RPMI7951 (cell line): Measurements from ENCODE around the gene ZNF615. TPM values are rescaled to one million over a fixed set of nuclear protein-coding genes. Genes with fewer than 3 reads are reported as not detected.
A peak's percentile ranks its signal among the peaks of the same experiment; 100 is the strongest.
"Not testable (repeated sequence)": the region's sequence is repeated elsewhere in the genome, so short reads cannot be mapped to it uniquely, and the experiment has no call there.

Experiments
- DNase-seq: peaks from one replicate; pipeline ENCODE4 v3.0.0-alpha.2; 2012; ENCODE audit warnings: low read depth
- total RNA-seq: library from RNA; depleted of rRNA; stranded (reverse); fragments of >200 nt; shearing (Covaris generic); gene quantifications from 2 replicates; pipeline ENCODE4 v1.2.3, GENCODE V29; 2014; rRNA removed

The ZNF615 gene
- total RNA-seq, result 10.9 and 16.6 TPM in 2 replicates

DNA sequence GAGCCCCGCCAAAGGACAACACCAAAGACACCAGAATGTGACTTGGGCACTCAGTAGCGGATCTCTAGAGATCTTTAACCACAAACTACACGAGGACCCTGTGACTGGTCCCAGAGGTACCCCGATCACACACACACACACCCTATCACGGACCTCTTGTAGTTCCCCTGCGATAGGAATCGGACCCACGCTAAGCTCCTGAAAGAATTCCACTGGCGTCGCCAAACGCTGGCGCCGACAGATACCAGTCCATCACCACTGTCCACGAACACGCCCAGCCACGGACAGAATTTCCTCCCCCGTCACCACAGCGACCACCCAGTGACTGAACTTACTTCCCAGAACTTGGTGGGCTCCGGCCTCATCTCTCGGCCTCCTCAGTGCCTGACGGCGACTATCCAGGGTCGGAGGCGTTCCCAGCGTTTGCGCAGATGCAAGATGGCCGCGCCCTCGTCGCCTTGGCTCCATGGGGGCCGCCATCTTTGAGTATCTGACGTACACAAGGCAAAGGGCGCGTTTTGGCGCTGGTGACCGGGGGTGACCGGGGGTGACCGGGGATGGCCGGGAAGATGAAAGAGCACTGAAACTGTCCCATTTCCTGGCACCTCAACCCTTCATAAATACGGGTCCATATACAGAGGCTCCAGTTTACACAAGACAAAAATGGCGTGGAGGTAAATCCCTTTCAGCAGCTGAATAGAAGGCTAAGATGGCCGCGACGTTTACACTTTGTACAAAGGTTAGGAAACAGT is at the start of gene ZNF615:
ZNF615 (minus strand) TSS at position 406 of the 752 bp plus-strand sequence. CDS start 4,500 bp downstream, outside the sequence.
- DNase-seq, result peak; percentile 87

DNA sequence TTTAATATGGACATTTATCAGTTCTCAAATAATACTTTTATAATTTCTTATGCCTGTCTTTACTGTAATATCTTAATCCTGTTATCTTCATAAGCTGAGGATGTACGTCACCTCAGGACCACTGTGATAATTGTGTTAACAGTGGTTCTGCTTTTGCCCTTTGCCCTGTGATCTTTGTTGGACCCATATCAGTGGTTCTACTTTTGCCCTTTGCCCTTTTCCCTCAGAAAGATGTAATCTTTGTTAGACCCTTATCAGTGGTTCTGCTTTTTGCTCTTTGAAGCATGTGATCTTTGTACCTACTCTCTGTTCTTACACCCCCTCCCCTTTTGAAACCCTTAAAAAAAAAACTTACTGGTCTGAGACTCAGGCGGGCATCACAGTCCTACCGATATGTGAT is 48.5 kb upstream of the ZNF615 start:
- not testable (repeated sequence) for DNase-seq

DNA sequence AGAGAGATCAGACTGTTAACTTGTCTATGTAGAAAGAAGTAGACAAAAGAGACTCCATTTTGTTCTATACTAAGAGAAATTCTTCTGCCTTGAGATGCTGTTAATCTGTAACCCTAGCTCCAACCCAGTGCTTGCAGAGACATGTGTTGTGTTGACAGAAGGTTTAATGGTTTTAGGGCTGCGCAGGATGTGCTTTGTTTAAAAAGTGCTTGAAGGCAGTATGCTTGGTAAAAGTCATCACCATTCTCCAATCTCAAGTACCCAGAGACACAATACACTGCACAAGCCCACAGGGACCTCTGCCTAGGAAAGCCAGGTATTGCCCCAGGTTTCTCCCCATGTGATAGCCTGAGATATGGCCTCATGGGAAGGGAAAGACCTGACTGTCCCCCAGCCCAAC is 43.7 kb upstream of the ZNF615 start:
- DNase-seq, result not testable (repeated sequence)

DNA sequence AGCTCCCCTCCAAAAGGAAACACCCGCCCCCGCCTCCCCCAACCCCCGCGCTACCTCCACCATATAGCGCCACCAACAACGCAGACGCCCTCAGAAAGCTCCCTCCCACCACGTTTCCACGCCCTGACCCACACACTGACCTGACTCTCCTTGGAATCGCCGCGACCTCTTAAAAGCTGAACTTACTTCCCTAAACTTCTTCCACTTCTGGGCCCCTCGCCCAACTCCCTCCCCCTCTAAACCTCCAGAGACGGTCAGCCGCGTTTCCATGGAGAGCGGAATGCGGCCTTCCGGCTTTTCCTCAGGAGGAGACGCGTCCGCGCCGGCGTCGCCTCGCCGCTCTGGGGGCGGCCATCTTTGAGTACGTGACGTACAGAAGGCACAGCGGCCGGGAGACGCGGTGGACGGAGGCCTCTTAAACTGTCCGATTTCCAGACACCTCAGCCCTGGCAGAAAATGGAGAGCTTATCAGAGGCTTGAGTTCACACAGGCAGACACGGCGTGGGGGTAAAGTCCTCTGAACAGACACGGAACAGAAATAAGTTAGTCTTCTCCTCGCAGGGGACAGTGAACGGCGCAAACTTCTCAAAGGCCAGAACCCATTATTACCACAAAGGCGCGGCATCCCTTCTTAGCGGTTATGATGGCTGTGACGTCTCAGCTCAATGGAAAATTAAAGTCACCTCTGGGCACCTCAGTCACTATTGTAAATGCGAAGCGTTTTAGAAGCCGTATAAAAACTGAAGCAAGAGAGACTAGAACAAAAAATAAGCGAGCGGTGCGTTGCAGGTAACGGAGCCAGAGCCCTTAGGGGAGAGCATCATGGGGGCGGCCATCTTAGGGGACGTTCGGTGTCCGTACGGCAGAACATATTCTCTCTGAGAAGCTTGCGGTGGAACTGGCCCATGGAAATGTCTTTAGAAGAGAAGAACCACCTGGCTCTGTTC is 40.8 kb upstream of the ZNF615 start, which contains the start of gene ZNF432:
ZNF432 (minus strand) TSS at position 284 of the 947 bp plus-strand sequence. CDS start 1,970 bp downstream, outside the sequence.
- DNase-seq, result peak; percentile 90

DNA sequence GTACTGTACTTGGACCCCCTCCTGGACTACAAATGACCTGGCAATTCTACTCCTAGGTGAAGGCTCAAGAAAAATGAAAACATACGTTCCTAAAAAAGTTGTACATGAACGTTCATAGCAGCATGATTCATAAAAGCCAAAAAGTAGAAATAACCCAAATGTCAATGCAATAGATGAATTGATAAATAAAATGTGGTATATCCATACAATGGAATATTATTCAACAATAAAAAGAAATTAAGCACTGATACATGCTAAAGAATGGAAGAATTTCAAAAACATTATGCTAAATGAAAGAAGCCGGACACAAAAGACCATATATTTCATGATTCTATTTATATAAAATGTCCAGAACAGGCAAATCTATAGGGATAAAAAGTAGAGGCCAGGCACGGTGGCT is 31.2 kb upstream of the ZNF615 start:
- no peak for DNase-seq

DNA sequence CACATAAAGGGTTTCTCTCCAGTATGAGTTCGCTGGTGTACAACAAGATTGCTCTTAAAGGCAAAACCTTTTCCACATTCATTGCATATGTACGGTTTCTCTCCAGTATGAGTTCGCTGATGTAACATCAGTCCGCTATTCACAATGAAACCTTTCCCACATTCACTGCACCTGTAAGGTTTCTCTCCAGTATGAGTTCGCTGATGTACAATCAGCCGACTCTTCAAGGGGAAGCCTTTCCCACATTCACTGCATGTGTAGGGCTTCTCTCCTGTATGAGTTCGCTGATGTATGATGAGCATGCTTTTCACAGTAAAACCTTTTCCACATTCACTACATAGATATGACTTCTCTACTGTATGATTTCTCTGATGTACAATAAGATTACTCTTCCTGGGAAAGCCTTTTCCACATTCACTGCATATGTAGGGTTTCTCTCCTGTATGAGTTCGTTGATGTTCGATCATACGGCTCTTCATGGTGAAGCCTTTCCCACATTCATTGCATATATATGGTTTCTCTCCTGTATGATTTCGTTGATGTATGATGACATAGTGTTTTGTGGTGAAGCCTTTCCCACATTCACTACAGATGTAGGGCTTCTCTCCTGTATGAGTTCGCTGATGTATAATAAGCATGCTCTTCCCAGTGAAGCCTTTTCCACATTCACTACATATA is 26.2 kb upstream of the ZNF615 start:
- peak; percentile 25 for DNase-seq

DNA sequence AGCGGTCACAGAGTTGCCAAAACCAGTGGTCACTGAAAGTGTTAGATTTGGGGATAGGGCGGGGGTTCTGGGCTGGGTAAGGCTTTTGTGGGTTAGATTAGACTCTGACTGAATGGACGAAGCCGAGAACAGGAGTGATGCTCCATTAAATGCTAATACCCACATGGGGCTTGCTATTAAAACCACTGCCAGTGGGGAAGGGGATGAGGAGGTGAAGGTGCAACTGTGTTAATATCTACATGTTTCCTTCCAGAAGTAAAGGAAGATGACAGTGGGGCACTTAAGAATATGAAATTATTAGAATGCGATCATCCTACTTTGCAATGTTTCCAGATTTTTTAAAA is 20.7 kb upstream of the ZNF615 start:
- no peak for DNase-seq

DNA sequence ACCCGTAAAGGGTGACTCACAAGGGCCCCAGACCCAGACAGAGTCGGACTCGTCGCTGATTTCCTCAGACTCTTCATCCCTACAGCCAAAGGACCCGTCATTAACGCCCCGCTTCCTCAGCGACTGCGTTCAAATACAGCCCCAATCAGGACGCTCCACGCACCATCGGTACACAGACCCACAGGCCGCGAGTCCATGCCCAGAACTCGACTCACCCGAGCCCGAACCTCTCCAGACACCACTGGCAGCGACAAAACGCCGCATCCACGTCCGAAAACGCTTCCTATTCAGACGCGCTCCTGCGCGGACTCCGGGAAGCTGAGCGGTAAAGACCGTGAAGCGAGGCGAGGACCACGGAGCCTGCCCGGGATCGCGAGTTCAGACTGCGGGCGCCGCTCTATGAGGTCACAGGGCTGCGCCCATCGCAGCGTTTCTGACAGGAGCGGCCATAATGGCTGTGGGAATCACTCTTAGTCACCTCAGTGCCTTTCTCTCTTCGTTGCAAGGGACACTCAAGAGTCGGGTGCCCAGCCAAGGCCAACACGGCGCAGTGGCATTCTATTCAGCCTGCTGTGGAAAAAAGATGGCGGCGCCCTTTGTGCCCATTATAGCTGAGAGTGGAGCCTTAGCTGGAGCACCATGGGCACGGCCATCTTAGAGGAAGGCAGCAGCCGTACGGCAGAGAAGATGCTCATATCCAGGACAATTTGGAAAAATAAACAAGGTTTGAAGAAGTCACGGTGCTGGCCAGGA is 20.2 kb upstream of the ZNF615 start, which contains the start of gene ZNF614:
ZNF614 (minus strand) TSS at position 353 of the 753 bp plus-strand sequence. CDS start 2,634 bp downstream, outside the sequence.
- peak; percentile 89 for DNase-seq

DNA sequence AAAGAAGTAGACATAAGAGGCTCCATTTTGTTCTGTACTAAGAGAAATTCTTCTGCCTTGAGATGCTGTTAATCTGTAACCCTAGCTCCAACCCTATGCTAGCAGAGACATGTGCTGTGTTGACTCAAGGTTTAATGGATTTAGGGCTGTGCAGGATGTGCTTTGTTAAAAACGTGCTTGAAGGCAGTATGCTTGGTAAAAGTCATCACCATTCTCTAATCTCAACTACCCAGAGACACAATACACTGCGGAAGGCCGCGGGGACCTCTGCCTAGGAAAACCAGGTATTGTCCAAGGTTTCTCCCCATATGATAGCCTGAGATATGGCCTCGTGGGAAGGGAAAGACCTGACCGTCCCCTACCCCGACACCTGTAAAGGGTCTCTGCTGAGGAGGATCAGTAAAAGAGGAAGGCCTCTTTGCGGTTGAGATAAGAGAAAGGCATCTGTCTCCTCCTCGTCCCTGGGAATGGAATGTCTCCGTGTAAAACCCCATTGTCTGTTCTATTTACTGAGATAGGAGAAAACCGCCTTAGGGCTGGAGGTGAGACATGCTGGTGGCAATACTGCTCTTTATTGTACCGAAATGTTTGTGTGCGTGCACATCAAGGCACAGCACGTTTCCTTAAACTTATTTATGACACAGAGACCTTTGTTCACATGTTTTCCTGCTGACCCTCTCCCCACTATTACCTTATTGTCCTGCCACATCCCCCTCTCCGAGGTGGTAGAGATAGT is 18.4 kb upstream of the ZNF615 start:
- not testable (repeated sequence) for DNase-seq

DNA sequence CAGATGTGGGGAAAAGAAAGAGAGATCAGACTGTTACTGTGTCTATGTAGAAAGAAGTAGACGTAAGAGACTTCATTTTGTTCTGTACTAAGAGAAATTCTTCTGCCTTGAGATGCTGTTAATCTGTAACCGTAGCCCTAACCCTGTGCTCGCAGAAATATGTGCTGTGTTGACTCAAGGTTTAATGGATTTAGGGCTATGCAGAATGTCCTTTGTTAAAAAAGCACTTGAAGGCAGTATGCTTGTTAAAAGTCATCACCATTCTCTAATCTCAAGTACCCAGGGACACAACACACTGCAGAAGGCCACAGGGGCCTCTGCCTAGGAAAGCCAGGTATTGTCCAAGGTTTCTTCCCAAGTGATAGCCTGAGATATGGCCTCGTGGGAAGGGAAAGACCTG is 16.5 kb upstream of the ZNF615 start:
- DNase-seq, result not testable (repeated sequence)

DNA sequence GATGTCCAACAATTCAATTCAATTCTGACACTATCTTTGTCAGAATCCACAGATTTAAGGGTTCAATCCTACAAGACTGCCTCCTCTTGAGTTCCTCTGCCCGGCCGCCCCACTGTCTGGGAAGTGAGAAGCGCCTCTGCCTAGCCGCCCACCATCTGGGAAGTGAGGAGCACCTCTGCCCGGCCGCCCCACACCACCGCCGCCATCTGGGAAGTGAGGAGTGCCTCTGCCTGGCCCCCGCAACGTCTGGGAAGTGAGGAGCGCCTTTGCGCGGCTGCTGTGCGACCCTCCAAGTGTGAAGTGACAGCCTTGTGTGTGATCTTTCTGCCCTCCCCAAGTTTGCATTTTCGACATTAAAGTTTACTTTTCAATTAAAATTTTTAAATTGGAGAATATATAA is 14.2 kb upstream of the ZNF615 start:
- DNase-seq, result no peak

DNA sequence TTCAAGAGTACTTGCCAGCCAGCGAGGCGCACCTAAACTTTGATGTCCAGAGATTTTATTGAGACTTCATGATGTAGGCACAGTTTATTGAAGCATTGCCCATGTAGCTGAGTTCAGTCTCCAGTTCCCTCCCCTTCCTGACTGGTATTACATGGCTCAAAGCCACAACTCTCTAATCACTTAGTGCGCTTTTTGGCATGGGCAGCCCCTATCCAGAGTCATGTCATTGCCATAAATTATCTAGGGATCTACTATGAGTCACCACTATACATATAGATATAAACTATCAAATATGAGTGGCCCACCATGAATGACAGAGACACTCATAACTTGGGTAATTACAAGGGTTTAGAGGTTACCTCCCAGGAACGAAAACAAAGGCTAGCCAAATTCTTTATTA is 12.5 kb upstream of the ZNF615 start:
- no peak for DNase-seq

DNA sequence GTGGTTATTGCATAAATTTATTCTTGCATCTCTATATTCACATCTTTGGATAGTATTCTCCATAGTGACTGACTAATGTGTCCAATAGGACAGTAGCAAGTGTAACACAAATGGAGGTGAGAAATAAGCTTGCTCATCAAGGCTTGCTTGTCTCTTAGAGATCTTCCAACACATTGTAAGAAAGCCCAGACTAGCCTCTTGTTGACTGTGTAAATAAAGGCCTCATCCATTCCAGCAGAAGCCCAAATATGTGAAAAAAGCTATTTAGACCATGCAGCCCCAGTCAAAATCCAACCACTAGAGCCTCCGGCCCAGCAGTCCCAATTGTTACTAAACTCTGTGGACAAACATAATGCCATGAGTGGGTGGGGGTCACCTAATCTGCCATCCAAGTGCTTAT is 2.7 kb upstream of the ZNF615 start:
- no peak for DNase-seq

DNA sequence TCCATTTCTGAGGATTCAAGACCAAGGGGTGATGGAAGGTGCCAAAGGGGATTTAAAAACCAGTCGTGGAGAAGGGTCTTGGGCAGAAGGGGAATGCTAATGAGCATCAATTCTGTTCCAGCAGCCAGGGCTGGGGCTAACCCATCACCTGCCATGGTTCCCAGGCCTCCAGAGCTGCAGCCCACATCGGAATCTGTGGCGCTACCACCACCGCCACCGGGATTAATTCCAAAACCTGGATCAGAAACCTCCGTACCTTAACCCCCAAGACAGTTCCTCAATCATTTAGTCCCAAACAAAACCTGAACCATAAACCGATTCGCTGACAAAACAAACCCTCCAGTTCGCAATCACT is 583 bp downstream of the ZNF615 start:
- no peak for DNase-seq

DNA sequence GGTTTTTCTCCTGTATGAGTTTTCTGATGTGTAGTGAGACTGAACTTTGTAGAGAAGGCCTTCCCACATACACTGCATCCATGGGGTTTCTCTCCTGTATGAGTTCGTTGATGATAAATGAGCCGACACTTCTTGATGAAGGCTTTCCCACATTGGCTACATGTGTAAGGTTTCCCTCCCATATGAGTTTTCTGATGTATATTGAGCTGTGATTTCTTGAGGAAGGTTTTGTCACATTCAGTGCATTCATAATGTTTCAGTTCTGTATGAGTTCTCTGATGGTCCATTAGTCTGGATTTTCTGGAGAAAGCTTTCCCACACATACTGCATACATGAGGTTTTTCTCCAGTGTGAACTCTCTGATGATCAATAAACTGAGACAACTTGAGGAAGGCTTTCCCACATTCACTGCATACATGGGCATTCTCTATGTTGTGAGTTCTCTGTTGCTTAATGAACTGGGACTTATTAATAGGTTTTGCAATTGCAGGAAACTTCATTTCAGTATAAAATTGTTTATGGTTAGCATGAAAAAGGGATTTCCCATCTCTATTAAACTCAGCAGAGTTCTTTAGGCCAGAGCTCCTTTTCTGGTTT is 13.9 kb downstream of the ZNF615 start:
- DNase-seq, result peak; percentile 6

DNA sequence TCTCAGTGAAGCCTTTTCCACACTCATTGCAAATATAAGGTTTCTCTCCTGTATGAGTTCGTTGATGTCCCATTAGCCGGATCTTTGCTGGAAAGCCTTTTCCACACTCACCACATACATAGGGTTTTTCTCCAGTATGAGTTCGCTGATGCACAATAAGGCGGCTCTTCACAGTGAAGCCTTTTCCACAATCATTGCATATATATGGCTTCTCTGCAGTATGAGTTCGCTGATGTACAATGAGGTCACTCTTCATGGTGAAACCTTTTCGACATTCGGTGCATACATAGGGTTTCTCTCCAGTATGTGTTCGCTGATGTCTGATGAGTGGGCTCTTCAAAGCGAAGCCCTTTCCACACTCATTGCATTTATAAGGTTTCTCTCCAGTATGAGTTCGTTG is 14.6 kb downstream of the ZNF615 start:
- no peak for DNase-seq

DNA sequence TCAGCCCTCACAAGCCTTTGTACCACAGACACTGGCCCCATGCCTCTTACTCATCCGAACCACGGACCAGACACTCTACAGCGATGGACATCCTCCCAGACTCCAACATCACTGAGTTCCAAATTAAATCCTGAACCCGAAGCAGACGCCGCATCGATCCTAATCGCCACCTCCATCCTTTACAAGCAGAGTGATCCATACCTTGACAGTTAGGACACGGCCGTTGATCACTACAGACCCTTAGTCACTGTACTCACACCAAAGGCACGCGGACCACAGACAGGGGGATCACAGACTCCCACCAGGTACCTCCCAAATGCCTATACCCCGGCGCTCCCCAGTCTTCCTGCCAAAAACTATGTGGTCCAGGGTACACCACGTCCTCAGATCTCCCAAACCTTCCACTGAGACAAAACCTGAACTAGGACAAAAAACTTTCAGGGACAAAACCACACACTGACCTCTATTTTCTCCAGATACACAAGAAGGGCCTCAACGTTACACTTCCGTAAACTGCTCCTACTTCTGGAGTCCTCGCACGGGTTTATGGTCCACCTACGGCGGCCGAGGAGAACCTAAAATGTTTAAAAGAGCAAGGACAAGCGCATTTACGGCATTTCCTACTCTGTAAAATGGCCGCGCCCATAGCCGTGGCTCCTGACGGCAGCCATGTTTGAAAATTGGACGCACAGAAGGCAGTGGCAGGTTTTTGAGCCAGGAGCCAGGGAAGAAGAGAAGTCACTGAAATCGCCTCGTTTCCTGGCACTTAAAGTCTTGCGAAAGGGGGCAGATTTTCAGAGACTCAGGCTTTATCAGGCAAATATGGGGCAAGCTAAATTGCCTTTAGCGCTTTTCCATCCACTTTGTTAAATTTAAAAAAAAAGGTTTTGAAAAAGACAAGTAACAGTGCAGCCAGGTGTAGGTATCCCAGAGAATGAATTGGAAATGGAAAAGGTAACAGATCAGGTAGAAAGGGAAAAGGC is 21.4 kb downstream of the ZNF615 start, which contains the start of gene ZNF350:
ZNF350 (minus strand) TSS at position 532 of the 983 bp plus-strand sequence. CDS start 12,480 bp downstream, outside the sequence.
- peak; percentile 96 for DNase-seq

DNA sequence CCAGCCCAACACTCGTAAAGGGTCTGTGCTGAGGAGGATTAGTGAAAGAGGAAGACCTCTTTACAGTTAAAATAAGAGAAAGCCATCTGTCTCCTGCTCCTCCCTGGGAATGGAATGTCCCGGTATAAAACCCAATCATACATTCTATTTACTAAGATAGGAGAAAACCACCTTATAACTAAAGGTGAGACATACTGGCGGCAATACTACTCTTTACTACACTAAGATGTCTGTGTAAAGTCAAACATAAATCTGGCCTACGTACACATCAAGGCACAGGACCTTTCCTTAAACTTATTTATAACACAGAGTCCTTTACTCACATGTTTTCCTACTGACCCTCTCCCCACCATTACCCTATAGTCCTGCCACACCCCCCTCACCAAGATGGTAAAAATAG is 24.6 kb downstream of the ZNF615 start:
- no peak for DNase-seq

DNA sequence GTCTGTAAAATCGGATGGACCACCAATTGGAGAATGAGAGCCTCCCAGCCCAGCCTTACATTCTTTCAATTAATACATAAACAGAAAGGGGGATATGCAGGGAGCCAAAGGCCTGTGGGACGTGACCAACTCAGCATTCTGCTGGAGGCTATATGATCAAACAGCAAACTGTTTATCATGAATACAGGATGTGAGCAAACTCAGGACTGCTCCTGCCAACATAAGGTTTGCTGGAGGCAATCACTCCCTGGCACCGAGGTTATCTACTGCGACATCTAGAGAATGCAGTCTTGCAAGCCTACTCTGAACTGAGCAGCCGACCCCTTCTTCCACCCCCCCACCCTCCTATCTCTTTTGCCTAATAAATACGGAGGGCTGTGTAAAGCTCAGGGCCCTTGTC is 27.1 kb downstream of the ZNF615 start:
- peak; percentile 29 for DNase-seq
